ENCODE measurements around the gene CRACDL.

DNA sequence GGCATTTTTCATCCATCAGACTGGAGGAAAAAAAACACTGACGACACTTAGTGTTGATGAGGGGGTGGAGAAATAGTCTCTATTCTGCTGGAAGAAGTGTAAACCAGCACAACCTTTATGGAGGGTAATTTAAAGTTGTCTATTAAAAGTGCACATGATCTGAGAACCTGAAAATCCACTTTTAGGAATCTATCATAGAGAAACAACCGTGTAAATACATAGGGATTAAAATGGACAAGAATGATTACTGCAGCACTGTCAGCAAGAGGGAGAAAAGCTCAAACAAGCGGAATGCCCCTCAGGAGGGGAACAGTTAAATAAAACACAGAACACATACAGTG is 125.5 kb downstream of the CRACDL start:
- TF ChIP-seq, protein P1, sequence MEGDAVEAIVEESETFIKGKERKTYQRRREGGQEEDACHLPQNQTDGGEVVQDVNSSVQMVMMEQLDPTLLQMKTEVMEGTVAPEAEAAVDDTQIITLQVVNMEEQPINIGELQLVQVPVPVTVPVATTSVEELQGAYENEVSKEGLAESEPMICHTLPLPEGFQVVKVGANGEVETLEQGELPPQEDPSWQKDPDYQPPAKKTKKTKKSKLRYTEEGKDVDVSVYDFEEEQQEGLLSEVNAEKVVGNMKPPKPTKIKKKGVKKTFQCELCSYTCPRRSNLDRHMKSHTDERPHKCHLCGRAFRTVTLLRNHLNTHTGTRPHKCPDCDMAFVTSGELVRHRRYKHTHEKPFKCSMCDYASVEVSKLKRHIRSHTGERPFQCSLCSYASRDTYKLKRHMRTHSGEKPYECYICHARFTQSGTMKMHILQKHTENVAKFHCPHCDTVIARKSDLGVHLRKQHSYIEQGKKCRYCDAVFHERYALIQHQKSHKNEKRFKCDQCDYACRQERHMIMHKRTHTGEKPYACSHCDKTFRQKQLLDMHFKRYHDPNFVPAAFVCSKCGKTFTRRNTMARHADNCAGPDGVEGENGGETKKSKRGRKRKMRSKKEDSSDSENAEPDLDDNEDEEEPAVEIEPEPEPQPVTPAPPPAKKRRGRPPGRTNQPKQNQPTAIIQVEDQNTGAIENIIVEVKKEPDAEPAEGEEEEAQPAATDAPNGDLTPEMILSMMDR (IDR thresholded peaks at IDR 0.05) = no peak
- no peak for TF ChIP-seq ZFX (IDR thresholded peaks at IDR 0.05; ENCODE audit: borderline replicate concordance)
